Stimulated activated naive CD8-positive, alpha-beta T cell treated with anti-CD3 and anti-CD28 coated beads, Interleukin-15, amount 100 ng/mL, for 72 hours (primary cell): Measurements from ENCODE around the gene DMRT1.
A peak's percentile ranks its signal among the peaks of the same experiment; 100 is the strongest.

ENCODE experiments used
- ATAC-seq: fragments of 150-1000 bp; cut with Tn5 transposase; 2 replicates; pipeline ENCODE4 v1.10.0; 2021; ENCODE audit warnings: mild to moderate bottlenecking, moderate library complexity
- DNase-seq, 2 donors: peaks; one replicate each; pipeline ENCODE4 v3.0.0; 2021 to 2022
- H3K27ac Mint-ChIP-seq, 2 donors: one replicate each; pipeline ENCODE4 v1.8.0; 2022; ENCODE audit warnings: mild to moderate bottlenecking in 2 of 2, mixed read lengths in 2 of 2, moderate library complexity in 2 of 2
- H3K27me3 Mint-ChIP-seq: one replicate; pipeline ENCODE4 v1.8.0; 2022; ENCODE audit warnings: mixed read lengths
- H3K4me1 Mint-ChIP-seq: one replicate; pipeline ENCODE4 v1.8.0; 2022; ENCODE audit warnings: mild to moderate bottlenecking, mixed read lengths
- H3K4me3 Mint-ChIP-seq, 2 donors: one replicate each; pipeline ENCODE4 v1.8.0; 2022; ENCODE audit warnings: mild to moderate bottlenecking in 2 of 2, mixed read lengths in 2 of 2, moderate library complexity in 1 of 2
- H3K9me3 Mint-ChIP-seq, 2 donors: one replicate each; pipeline ENCODE4 v1.8.0; 2022; ENCODE audit warnings: mixed read lengths in 2 of 2

DMRT1 gene

DNA sequence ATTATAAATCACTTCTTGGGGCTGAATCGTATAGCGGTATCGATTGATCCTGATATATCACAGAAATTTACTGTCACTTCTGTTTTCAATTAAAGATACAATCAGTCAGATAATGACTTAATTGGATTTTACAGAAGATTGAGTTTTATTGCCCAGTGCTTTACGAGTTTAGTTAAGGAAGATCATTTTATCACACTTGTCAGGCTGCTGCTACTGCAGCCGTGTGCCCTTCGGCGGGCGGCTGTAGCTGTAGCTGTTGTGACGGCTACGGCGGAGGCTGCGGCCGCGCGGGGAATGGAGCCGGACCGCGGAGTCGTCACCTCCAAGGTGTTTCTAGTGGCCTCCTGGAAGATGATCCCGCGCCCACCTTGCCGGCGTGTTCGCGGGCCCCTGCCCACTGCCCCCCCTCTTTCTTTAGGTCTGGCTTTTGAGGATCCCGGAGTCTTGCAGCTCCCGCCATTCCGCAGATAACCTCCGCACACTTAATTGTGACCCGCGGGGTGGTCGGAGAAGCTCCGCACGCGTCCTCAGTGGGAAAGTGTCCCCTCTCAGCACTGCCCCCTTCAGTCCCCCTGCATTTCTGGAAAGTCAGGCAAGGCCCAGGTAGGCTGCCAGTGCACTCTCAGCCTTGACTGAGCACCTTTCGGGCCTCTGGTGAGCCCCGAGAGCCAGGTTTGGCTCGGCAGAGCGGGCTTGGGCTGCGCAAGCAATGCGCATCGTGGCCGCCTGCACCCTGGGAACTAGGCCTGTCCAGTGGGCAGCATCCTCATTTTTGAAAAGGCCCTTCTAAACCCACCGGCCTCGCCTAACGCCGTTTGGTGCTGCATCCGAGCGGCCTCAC lies 128.0 kb downstream of the DMRT1 start:
- H3K27ac Mint-ChIP-seq, result no peak overlapping the region
- no peaks in the 10 kb centered on the region for H3K9me3 Mint-ChIP-seq
- peaks cover 95% of the 10 kb centered on the region for H3K27me3 Mint-ChIP-seq
- peaks cover 49% of the 10 kb centered on the region for H3K4me1 Mint-ChIP-seq
- no peak for ATAC-seq
- peak overlapping the region in 1 of 2 donors; percentile 70 for H3K4me3 Mint-ChIP-seq
- peak in 1 of 2 donors; percentile 7 for DNase-seq

GRCh38 chr9:970151-970996 lies 128.9 kb downstream of the DMRT1 start:
- ATAC-seq (no peak), DNase-seq (no peak)
- Mint-ChIP-seq H3K27me3 (peaks cover 95% of the 10 kb centered on the region), H3K27ac (peak overlapping the region in 1 of 2 donors; percentile 19), H3K4me3 (peak overlapping the region; percentile 25 to 47), H3K4me1 (peaks cover 54% of the 10 kb centered on the region), H3K9me3 (no peaks in the 10 kb centered on the region)

DNA sequence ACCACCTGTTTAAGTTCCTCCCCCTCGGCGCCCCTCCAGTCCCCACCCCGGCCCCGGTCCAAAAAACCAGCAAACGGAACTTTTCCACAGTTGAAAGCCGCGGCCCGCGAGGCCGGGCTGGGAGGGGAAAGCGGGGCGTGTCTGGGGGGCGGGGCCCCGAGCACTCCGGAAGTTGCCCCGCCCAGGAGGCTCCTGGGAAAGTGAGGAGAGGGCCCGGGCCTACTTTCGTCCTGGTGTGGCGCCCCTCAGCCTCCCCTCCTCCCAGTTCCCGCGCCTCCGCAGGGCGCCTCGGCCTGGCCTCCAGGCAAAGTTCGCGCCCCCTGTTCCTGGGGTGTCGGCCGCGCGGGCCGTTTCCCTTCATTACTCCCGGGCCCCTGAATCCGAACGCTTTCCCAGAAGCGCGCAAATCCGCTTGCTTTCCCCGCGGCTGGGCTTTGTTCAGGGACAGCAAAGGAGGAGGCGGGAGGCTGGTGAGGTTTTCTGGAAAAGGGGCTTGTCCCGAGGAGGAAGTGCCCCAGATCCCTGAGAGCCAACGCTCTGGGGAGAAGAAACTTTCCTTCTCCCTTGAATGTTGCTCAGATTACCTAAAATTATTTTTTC lies 130.5 kb downstream of the DMRT1 start:
- Mint-ChIP-seq H3K4me1 (peaks cover 64% of the 10 kb centered on the region), H3K9me3 (no peaks in the 10 kb centered on the region), H3K27ac (no peak overlapping the region), H3K4me3 (peak overlapping the region; percentile 63 to 70), H3K27me3 (peaks cover 99% of the 10 kb centered on the region)
- peak; percentile 6 to 20 for DNase-seq
- ATAC-seq, result peak; percentile 20

DNA sequence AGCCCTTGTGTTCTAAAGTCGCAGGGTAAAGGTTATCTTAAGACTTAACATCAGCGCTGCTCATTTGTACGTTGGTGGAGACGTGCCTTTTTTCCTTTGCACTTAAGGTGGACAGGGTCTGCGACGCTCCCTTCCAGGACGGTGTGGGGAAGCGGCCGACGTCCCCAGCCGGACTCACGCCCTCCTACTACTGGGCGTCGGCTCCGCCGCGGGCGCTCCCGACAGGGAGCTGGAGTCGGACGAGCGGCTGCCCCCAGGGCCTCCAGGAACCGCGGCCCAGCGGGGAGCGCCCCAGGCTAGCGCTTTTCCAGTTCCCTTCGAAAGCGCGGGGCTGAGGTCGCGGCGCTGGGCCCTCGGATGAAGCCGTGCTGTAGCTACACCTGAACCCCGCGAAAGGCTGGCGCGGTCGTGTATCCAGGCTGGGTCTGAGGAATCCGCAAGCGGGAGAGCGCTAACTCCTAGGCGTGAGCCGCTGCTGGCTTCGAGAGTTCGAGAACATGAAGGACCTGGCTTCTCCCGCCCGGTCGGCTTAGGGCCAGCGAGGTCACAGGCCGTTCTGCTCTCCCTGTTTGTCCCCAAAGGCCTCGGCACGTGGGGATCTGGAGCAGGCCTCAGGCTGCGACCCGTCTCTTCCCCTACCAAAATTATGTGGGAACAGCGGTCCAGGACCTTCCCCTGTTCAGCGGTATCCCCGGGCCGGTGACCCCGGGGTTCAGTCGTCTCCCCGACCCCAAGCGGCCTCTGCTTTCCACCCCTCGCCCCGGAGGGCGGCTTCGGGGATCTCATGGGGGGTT lies 131.2 kb downstream of the DMRT1 start:
- Mint-ChIP-seq H3K27me3 (peaks cover 99% of the 10 kb centered on the region), H3K4me3 (peak overlapping the region; percentile 63 to 70), H3K27ac (no peak overlapping the region), H3K9me3 (no peaks in the 10 kb centered on the region), H3K4me1 (peaks cover 66% of the 10 kb centered on the region)
- DNase-seq (peak; percentile 14 to 24), ATAC-seq (peak; percentile 34)

- ATAC-seq, result no peak
- peaks cover 99% of the 10 kb centered on the region for H3K27me3 Mint-ChIP-seq
- DNase-seq, result peak in 1 of 2 donors; percentile 10
- peaks cover 61% of the 10 kb centered on the region for H3K4me1 Mint-ChIP-seq
- no peaks in the 10 kb centered on the region for H3K9me3 Mint-ChIP-seq
- H3K27ac Mint-ChIP-seq, result no peak overlapping the region
- peak overlapping the region in 1 of 2 donors; percentile 47 for H3K4me3 Mint-ChIP-seq
Observed at GRCh38 chr9:973295-973834, 131.9 kb downstream of the DMRT1 start.

DNA sequence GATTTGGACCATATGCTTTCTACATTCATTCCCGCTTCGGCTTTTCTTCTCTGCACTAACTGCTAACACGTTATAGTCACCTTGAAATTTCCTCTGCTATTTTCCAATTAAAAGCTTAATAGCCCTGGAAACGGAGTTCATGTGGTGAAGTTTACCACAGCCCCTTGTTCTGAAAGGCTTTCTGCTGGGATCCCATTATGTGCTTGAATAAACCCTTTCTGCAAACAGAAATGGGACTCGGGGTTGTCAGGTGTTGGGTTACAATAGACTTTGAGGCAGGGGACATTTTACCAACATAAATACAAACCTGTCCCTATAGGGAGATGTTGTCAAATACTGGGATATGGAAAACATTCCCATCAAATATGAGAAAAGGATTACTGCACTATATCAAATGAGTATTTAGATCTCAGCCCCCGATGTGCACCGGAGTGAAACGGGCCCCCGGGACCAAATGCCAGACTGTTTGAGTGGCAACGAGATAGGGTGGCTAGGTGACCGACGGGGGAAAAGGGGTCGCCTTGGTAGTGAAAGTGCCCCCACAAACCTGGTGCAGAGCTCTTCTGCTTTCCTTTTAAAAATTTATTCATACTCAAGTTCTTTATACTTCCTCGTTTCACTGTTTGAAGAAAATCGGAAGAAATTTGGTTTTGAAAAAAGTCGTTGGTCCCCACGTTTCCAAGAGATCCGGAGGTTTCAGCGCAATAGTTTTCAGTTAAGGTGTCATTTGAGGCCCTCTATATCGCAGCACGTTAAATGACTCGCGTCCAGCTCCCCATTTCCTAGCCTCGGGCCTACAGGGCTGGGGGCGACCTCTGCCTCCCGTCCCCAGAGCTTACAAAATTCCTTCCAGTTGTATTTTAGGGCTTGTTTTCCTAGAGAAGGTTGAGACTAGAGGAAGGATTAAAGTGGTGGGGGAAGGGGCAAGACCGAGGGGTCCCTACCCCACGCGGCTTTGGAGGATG lies 132.8 kb downstream of the DMRT1 start:
- ATAC-seq (no peak), DNase-seq (no peak)
- no peaks in the 10 kb centered on the region for H3K9me3 Mint-ChIP-seq
- no peak overlapping the region for H3K27ac Mint-ChIP-seq
- H3K27me3 Mint-ChIP-seq, result peaks cover 99% of the 10 kb centered on the region
- H3K4me1 Mint-ChIP-seq, result peaks cover 56% of the 10 kb centered on the region
- H3K4me3 Mint-ChIP-seq, result no peak overlapping the region

GRCh38 chr9:974996-975739 lies 133.7 kb downstream of the DMRT1 start:
- ATAC-seq, result no peak
- peak in 1 of 2 donors; percentile 5 for DNase-seq
- Mint-ChIP-seq H3K9me3 (no peaks in the 10 kb centered on the region), H3K27ac (no peak overlapping the region), H3K4me3 (no peak overlapping the region), H3K27me3 (peaks cover 99% of the 10 kb centered on the region), H3K4me1 (peaks cover 47% of the 10 kb centered on the region)

GRCh38 chr9:975740-976257 lies 134.3 kb downstream of the DMRT1 start:
- DNase-seq (no peak), ATAC-seq (no peak)
- Mint-ChIP-seq H3K4me1 (peaks cover 41% of the 10 kb centered on the region), H3K27me3 (peaks cover 99% of the 10 kb centered on the region), H3K9me3 (no peaks in the 10 kb centered on the region), H3K27ac (no peak overlapping the region), H3K4me3 (peak overlapping the region in 1 of 2 donors; percentile 49)

GRCh38 chr9:976258-976942 lies 134.9 kb downstream of the DMRT1 start, which contains the start of gene DMRT3:
Gene DMRT3 (plus strand): TSS chr9:976655. CDS start chr9:977002, 347 bp downstream.
- H3K9me3 Mint-ChIP-seq, result no peaks in the 10 kb centered on the region
- DNase-seq (peak in 1 of 2 donors; percentile 7), ATAC-seq (peak; percentile 45)
- peak within 1 kb of the TSS in 1 of 2 donors; percentile 62 for H3K4me3 Mint-ChIP-seq
- peaks cover 99% of the 10 kb centered on the region for H3K27me3 Mint-ChIP-seq
- peaks cover 37% of the 10 kb centered on the region for H3K4me1 Mint-ChIP-seq
- H3K27ac Mint-ChIP-seq, result no peak within 1 kb of the TSS

DNA sequence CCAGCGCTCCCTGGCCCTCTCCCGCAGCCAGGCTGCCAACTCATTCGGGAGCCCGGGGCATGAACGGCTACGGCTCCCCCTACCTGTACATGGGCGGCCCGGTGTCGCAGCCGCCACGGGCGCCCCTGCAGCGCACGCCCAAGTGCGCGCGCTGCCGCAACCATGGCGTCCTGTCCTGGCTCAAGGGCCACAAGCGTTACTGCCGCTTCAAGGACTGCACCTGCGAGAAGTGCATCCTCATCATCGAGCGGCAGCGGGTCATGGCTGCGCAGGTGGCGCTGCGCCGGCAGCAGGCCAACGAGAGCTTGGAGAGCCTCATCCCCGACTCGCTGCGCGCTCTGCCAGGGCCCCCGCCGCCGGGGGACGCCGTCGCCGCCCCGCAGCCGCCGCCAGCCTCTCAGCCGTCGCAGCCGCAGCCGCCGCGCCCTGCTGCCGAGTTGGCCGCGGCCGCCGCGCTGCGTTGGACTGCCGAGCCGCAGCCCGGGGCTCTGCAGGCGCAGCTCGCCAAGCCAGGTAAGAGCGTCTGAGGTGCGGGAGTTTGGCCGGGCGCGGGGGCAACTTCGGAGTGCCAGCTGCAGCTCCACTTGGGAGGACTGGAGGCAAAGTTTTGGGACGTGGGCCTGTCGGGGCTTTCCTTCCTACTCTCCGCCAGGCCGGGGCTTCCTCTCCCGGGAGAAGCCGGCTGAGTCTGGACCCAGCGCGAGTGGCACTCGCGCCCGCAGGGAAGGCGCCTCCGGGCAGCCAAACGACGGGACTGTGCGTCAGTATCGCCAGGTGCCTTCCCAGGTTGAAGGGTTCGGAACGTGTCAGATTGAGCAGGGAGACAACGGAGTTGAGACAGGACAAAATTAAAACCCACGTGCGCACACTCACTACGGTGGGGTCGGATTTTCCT lies 135.7 kb downstream of the DMRT1 start:
- ATAC-seq, result peak; percentile 37
- Mint-ChIP-seq H3K27ac (no peak overlapping the region), H3K4me3 (peak overlapping the region in 1 of 2 donors; percentile 62), H3K27me3 (peaks cover 99% of the 10 kb centered on the region), H3K4me1 (peaks cover 36% of the 10 kb centered on the region), H3K9me3 (no peaks in the 10 kb centered on the region)
- DNase-seq, result peak in 1 of 2 donors; percentile 36

GRCh38 chr9:977838-978830 lies 136.6 kb downstream of the DMRT1 start:
- H3K4me3 Mint-ChIP-seq, result no peak overlapping the region
- H3K9me3 Mint-ChIP-seq, result no peaks in the 10 kb centered on the region
- peaks cover 33% of the 10 kb centered on the region for H3K4me1 Mint-ChIP-seq
- ATAC-seq (no peak), DNase-seq (no peak)
- peaks cover 99% of the 10 kb centered on the region for H3K27me3 Mint-ChIP-seq
- H3K27ac Mint-ChIP-seq, result no peak overlapping the region
